ENCODE measurements around the gene FNDC10. TPM values are rescaled to one million over a fixed set of nuclear protein-coding genes. Genes with fewer than 3 reads are reported as not detected.

The FNDC10 gene
- total RNA-seq, 1 experiment from 2014 or later, result 1.2 TPM

DNA sequence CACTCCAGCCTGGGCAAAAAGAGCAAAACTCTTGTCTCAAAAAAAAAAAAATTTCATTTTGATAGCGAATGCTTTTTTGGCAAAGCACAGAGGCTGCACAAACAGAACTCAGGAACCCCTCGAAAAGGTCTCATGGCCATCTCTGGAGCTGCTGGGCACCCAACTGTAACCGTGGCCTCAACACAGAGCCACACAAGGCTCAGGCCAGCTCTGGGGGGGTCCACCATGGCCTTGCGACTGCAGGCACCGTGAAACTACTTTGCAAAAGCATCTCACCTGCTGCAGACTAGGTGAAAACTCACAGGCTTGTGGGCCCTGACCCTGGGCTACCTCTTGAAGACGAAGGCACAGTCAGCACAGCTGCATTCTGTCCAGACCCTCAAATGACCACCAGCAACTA, 43.4 kb downstream of the FNDC10 start:
- in situ Hi-C loops (cut with HindIII; ENCODE audit: low sequenced_read_pairs), result no loop called here
- DNase-seq (ENCODE audit: low spot score), result no peak

DNA sequence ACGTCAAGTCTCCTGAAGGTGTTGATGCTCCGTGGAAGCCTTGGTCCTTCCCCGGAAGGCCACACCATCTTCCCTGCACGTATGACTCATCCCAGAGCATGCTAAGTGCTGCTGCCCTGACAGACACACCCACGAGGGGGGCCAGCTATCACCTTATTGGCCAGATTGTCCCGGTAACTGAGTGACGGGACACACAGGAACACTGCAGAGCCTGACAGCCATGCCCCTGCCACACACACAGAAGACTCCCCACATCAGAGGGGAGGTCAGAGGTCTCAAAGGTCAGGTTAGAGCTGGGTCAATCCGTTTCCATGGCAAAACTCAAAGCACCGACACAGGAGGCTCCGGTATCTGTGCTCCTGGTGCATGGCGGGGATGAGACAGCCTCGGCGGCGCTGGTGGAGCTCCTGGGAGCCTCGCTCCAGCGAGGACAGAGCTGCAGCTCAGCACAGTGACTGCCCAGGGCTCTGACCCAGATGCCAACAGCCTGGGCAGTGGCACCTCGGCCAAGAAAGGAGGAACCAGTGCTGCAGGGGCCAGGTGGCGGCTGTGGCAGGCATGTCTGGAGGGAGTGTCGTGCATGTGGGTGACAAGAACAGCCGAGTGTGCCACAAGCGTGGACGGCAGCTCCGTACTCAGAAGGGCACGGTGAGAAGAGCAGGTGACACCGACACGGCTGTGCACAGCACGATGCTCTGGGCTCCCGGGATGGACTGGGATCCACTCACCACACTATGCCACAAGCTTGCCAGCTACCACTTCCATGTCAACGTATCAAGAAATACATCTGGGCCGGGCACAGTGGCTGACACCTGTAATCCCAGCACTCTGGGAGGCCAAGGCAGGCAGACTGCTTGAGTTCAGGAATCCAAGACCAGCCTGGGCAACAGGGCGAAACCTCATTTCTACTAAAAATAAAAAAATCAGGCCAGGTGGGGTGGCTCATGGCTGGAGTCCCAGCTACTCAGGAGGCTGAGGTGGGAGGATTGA, 44.7 kb downstream of the FNDC10 start:
- in situ Hi-C loops (cut with HindIII; ENCODE audit: low sequenced_read_pairs), result no loop called here
- DNase-seq (ENCODE audit: low spot score), result peak; percentile 74

DNA sequence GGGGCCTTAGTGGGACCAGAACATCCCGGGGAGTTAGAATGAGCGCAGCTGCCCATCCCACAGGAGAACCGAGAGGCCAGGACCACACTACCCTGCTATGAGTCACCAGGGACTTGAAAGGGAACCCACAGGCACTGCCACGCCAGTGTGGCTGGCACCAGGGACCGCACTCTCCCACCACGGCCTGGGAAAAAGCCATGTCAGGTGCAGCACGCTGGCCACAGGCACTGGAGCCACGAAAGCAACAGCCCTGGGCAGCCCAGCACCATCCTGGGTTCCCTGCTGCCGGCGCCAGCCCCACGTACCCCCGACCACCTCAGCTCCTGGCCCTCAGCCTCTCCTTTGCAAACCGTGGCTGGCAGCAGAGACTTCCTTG, 45.4 kb downstream of the FNDC10 start:
- in situ Hi-C loops (cut with HindIII; ENCODE audit: low sequenced_read_pairs), result no loop called here
- no peak for DNase-seq (ENCODE audit: low spot score)

DNA sequence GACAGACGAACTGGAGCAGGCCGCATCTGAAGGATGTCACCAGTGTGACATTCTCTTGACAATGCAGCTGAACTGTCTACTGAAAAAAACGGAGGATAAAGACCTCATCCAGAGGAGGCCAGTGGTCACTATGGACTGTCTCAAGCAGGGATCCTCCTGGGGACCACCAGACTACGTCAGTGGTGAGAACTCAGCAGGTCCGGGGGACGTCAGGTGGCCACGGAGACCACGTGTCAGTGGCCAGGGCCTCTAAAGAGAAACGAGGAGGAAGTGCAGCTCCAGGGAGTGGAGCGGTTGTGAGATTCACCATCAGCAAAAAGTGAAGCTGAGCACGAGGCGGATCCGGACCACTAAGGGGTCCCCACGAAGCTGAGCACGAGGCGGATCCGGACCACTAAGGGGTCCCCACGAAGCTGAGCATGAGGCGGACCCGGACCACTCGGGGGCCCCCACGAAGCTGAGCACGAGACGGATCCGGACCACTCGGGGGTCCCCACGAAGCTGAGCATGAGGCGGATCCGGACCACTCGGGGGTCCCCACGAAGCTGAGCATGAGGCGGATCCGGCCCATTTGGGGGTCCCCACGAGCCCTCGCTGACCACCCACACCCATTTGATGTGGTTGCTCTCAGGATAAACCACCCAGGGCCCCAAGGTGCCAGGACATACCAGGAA, 46.0 kb downstream of the FNDC10 start:
- in situ Hi-C loops (cut with HindIII; ENCODE audit: low sequenced_read_pairs), result no loop called here
- DNase-seq (ENCODE audit: low spot score), result no peak

DNA sequence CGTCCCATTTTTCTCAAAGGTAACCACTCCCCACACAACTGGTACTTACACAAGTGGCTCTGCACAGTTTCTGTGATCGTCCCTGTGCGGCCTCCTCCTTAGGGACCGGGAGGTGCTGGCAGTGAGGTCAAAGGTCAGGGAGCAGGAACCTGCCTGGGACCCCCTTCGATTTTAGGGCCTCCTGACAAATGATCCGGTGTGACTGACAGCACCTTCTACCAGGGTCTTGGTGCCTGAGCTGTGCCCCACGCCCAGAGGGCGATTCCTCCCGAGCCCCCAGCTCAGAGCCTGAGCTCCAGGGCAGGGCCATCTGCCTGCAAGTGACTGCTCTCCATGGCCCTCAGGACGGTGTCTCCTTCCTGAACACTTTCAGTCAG, 47.7 kb downstream of the FNDC10 start:
- in situ Hi-C loops (cut with HindIII; ENCODE audit: low sequenced_read_pairs), result no loop called here

DNA sequence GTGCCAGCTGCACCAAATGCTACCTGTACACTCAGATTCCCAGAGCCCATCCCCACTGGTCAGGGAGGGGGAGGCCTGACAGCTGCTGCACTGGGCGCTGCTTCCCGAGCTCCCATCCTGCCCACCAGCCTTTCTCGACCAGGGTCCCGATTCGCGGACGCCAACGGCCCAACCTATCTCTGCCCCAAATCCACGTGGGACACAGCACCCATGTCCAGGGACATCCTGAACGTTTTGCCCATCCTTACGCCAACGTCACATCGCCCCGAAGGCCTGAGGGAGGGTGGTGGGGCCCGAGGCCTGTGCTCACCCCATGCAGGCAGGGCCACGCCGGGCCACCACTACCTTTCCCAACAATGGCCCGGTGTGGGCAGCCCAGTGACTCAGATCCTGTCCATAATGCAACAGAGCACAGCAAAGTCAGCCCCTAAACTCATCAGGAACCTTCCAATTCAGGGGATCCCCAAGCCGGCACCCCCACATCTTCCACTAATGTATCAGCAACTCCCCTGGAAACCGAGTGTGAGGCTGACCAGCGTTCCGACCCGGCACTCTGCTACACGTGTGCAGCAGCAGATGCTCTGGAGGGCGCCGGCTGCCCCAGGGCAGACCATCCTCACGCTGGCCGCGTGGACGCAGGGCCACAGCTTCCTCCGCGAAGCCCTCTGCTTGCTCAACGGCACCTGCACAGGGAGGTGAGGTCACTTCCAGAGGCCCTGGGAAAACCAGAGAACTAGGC, 48.2 kb downstream of the FNDC10 start:
- DNase-seq (ENCODE audit: low spot score), result no peak

More for the DNA sequence above, 47.7 kb downstream of the FNDC10 start:
- no peak for DNase-seq (ENCODE audit: low spot score)

DNA sequence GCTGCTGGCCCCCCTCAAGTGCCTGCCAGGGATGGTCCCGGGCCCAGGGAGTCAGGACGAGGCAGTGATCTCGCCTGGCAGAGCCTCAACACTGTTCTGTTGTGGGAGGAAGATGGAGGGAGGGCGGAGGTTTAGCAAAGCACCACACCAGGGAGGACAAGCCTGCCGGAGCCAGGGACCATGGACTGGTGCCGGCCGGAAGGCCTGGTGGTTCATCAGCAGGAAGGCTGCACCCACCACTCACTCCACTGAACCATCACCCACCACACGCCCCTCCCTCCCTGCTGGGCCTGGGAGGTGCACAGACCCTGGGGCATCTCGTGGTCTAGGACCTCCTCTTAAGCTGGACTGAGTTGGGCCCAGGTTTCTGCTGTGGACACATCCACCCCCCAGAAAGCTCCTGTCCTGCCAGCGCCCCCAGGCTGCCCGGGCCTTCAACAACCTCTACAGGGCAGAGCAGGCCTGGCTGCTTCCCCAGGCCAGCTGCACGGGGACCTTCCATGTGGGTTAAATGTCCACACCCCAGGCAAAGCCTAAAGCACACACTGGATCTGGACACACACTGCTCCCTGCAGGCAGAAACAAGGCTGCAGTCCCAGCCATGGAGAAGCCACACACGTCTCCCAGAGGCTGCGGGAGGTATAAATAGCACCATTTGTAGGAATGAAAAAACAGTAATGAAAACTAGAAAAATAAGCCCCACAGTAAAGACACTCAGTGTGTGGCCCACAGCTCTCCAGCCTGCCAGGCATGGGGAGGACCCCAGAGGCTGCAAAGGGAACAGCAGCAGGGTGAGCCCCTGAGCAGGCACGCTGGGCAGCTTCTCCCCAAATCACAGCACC, 49.1 kb downstream of the FNDC10 start:
- peak; percentile 35 for DNase-seq (ENCODE audit: low spot score)
- in situ Hi-C loops (cut with HindIII; ENCODE audit: low sequenced_read_pairs), result no loop called here

More for the DNA sequence above, 48.2 kb downstream of the FNDC10 start:
- in situ Hi-C loops (cut with HindIII; ENCODE audit: low sequenced_read_pairs), result no loop called here

DNA sequence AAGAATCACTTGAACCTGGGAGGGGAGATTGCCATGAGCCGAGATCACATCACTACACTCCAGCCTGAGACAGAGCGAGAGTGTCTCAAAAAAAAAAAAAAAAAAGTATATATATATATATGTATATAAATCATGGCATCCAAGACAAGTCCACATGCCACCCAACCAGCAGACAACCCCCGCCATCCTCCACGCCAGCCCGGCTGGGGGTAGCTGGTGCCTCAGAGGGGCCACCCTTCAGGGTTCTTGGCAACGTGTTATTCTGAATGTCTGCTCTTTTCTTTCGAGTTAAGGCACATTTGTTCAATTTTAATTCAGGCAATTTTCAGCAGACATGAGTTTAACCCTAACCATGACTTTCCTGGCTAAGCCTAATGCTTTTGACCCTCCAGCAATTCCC, 49.8 kb downstream of the FNDC10 start:
- in situ Hi-C loops (cut with HindIII; ENCODE audit: low sequenced_read_pairs), result no loop called here
- DNase-seq (ENCODE audit: low spot score), result no peak

DNA sequence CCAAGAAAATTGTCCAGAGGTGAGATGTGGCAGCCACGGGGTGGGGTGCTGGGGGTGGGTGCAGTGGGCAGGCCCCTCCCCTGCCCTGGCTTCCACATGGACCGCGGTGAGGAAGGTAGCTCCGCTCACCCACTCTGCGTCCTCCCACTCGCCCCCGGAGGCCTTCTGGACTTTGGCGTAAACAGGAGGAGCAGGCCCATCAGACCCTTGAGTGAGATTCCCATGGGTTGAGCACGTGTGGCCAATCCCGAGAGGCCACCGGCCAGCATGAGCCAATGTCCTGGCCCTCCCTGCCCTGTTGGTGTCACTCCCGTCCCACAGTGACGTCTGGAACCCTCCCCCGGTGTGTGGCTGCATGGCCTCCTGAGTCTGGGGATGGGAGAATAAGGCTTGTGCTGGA, 51.3 kb downstream of the FNDC10 start:
- in situ Hi-C loops (cut with HindIII; ENCODE audit: low sequenced_read_pairs), result no loop called here
- DNase-seq (ENCODE audit: low spot score), result no peak

Other genes starting within 250 kb of the FNDC10 start
- 23.0 and 26.7 TPM in 2 replicates for gene MXRA8, start 241.6 kb downstream of the FNDC10 start, total RNA-seq (2014; rRNA removed; shearing (Covaris generic))
- 210 and 263 TPM in 2 replicates for gene AURKAIP1, start 224.9 kb downstream of the FNDC10 start, total RNA-seq (2014; rRNA removed; shearing (Covaris generic))
- gene CCNL2, start 200.8 kb downstream of the FNDC10 start, total RNA-seq (2014; rRNA removed; shearing (Covaris generic)), result 79.4 and 105 TPM in 2 replicates
- gene MRPL20, start 192.8 kb downstream of the FNDC10 start, total RNA-seq (2014; rRNA removed; shearing (Covaris generic)), result 60.9 and 75.0 TPM in 2 replicates
- gene ANKRD65, start 178.9 kb downstream of the FNDC10 start, total RNA-seq (2014; rRNA removed; shearing (Covaris generic)), result 0.43 and 0.54 TPM in 2 replicates
- 20.3 and 26.8 TPM in 2 replicates for gene VWA1, start 164.4 kb downstream of the FNDC10 start, total RNA-seq (2014; rRNA removed; shearing (Covaris generic))
- 0.14 TPM in 1 of 2 replicates, not detected in the other for gene ATAD3C, start 150.4 kb downstream of the FNDC10 start, total RNA-seq (2014; rRNA removed; shearing (Covaris generic))
- 73.1 and 102 TPM in 2 replicates for gene ATAD3B, start 128.4 kb downstream of the FNDC10 start, total RNA-seq (2014; rRNA removed; shearing (Covaris generic))
- gene ATAD3A, start 88.0 kb downstream of the FNDC10 start, total RNA-seq (2014; rRNA removed; shearing (Covaris generic)), result 88.6 and 111 TPM in 2 replicates
- 1.1 TPM in 1 of 2 replicates, not detected in the other for gene TMEM240, start 59.5 kb downstream of the FNDC10 start, total RNA-seq (2014; rRNA removed; shearing (Covaris generic))
- 145 and 169 TPM in 2 replicates for gene SSU72, start 25.3 kb downstream of the FNDC10 start, total RNA-seq (2014; rRNA removed; shearing (Covaris generic))
- 37.1 and 63.9 TPM in 2 replicates for gene MIB2, start 15.4 kb upstream of the FNDC10 start, total RNA-seq (2014; rRNA removed; shearing (Covaris generic))
- gene MMP23B, start 32.0 kb upstream of the FNDC10 start, total RNA-seq (2014; rRNA removed; shearing (Covaris generic)), result 1.1 and 1.3 TPM in 2 replicates
- 7.5 and 12.9 TPM in 2 replicates for gene CDK11B, start 58.9 kb upstream of the FNDC10 start, total RNA-seq (2014; rRNA removed; shearing (Covaris generic))
- gene SLC35E2B, start 92.7 kb upstream of the FNDC10 start, total RNA-seq (2014; rRNA removed; shearing (Covaris generic)), result 17.8 and 25.2 TPM in 2 replicates
- 8.6 and 11.7 TPM in 2 replicates for gene CDK11A, start 124.2 kb upstream of the FNDC10 start, total RNA-seq (2014; rRNA removed; shearing (Covaris generic))
- gene NADK, start 178.3 kb upstream of the FNDC10 start, total RNA-seq (2014; rRNA removed; shearing (Covaris generic)), result 55.0 and 74.4 TPM in 2 replicates